K562 (cell line): ENCODE results near the gene SAMD11. TPM values are rescaled to one million over a fixed set of nuclear protein-coding genes. Genes with fewer than 3 reads are reported as not detected.

Experiments used
- CREBBP ChIP-seq: IDR thresholded peaks from one replicate; pipeline ENCODE4 v1.6.1; 2012; ENCODE audit warnings: low read depth, mild to moderate bottlenecking, control low read depth, inconsistent platforms, low read length
- FOXP1 ChIP-seq: sonication (generic); formaldehyde crosslinking; IDR thresholded peaks from 2 replicates; pipeline ENCODE4 v1.8.0; 2022; ENCODE audit warnings: mild to moderate bottlenecking, missing genetic modification reagents
- GATA2 ChIP-seq: sonication (generic); formaldehyde crosslinking; IDR thresholded peaks from 2 replicates; pipeline ENCODE4 v1.4.0; 2020; ENCODE audit warnings: mild to moderate bottlenecking, missing genetic modification reagents
- HDAC3 ChIP-seq: fragments of 450-650 bp; IDR thresholded peaks from 2 replicates; pipeline ENCODE4 v1.6.1; 2018; ENCODE audit warnings: borderline replicate concordance, mild to moderate bottlenecking, moderate library complexity; ENCODE audit not compliant: partially characterized antibody
- NFE2 ChIP-seq: IDR thresholded peaks from 2 replicates; pipeline ENCODE4 v1.6.1; 2014; ENCODE audit warnings: antibody characterized with exemption, low read depth
- NRF1 ChIP-seq, 2 experiments: fragments of 450-650 bp; IDR thresholded peaks in 1 of 2; conservative IDR thresholded peaks in 1 of 2; 2 replicates each; pipeline ENCODE4 v1.6.1; 2014; ENCODE audit warnings: mild to moderate bottlenecking in 2 of 2
- PHF20 ChIP-seq: fragments of 450-650 bp; IDR thresholded peaks from 2 replicates; pipeline ENCODE4 v1.6.1; 2018; ENCODE audit not compliant: partially characterized antibody
- RBFOX2 ChIP-seq: fragments of 200-400 bp; formaldehyde crosslinking; IDR thresholded peaks from 2 replicates; pipeline ENCODE4 v1.6.1; 2017; ENCODE audit warnings: low read depth, mild to moderate bottlenecking, low read length, moderate library complexity
- SIRT6 ChIP-seq: IDR thresholded peaks from one replicate; pipeline ENCODE4 v1.6.1; 2012; ENCODE audit warnings: low read depth, mild to moderate bottlenecking, control low read depth, inconsistent platforms, low read length, moderate library complexity
- SNRNP70 ChIP-seq: fragments of 200-400 bp; formaldehyde crosslinking; optimal IDR thresholded peaks from 2 replicates; pipeline ENCODE3; 2017; ENCODE audit warnings: low read depth, low read length
- SP2 ChIP-seq: IDR thresholded peaks from 2 replicates; pipeline ENCODE4 v1.6.1; 2011; ENCODE audit warnings: mild to moderate bottlenecking, low read depth, low read length, moderate library complexity; ENCODE audit not compliant: poor library complexity, severe bottlenecking; ENCODE audit errors: extremely low read depth
- TEAD1 ChIP-seq, 2 experiments: fragments of 450-650 bp in 1 of 2; sonication (generic) in 1 of 2; formaldehyde crosslinking; IDR thresholded peaks; 2 replicates each; pipeline versions ENCODE4 v1.4.0 to v1.8.0; 2020 to 2022; ENCODE audit warnings: mild to moderate bottlenecking in 2 of 2, missing genetic modification reagents in 1 of 2
- ZNF143 ChIP-seq: sonication (generic); formaldehyde crosslinking; IDR thresholded peaks from 2 replicates; pipeline ENCODE4 v1.9.0; 2022; ENCODE audit warnings: mild to moderate bottlenecking, missing genetic modification reagents
- ZNF282 ChIP-seq: sonication (generic); formaldehyde crosslinking; IDR thresholded peaks from 2 replicates; pipeline ENCODE4 v1.8.1; 2023; ENCODE audit warnings: missing genetic modification reagents
- polyA plus RNA-seq, 8 experiments: library from polyadenylated mRNA; depleted of rRNA in 4 of 8; stranded (reverse) in 5 of 8; unstranded in 3 of 8; fragments of >200 nt; fragmentation: Nextera tagmentation in 2 of 8; fragmentation: Illumina TruSeq in 1 of 8; extraction: Ambion mirVana in 2 of 8; extraction: Trizol in 1 of 8; gene quantifications; 2 replicates each; pipeline versions ENCODE4 v1.2.1 to v1.2.3, GENCODE V29; 2011 to 2014; ENCODE audit warnings: inconsistent platforms in 1 of 8, missing spikeins in 1 of 8
- total RNA-seq, 7 experiments: library from RNA; depleted of rRNA in 6 of 7; stranded (reverse); fragments of >200 nt in 6 of 7; fragmentation: Illumina TruSeq in 2 of 7; extraction: Trizol in 2 of 7; gene quantifications; 2 replicates each; pipeline versions ENCODE4 v1.2.1 to v1.2.3, GENCODE V29; 2011 to 2021; ENCODE audit warnings: low replicate concordance in 1 of 7
- TF ChIP-seq, protein P1 (sequence below): sonication (generic); formaldehyde crosslinking; IDR thresholded peaks from 2 replicates; pipeline ENCODE4 v1.9.0; 2022; ENCODE audit warnings: mild to moderate bottlenecking, missing genetic modification reagents
- TF ChIP-seq, protein P2 (sequence below): sonication (generic); formaldehyde crosslinking; IDR thresholded peaks from 2 replicates; pipeline ENCODE4 v1.8.0; 2022; ENCODE audit warnings: missing genetic modification reagents, mild to moderate bottlenecking, moderate library complexity, borderline replicate concordance
- TF ChIP-seq, protein P3 (sequence below): sonication (generic); formaldehyde crosslinking; IDR thresholded peaks from 2 replicates; pipeline ENCODE4 v1.8.0; 2022; ENCODE audit warnings: mild to moderate bottlenecking, missing genetic modification reagents
- TF ChIP-seq, protein P4 (sequence below): fragments of 450-650 bp; IDR thresholded peaks from 2 replicates; pipeline ENCODE4 v1.6.1; 2016
- TF ChIP-seq, protein P5 (sequence below): fragments of 450-650 bp; formaldehyde crosslinking; IDR thresholded peaks from 2 replicates; pipeline ENCODE4 v1.4.0; 2022; ENCODE audit warnings: mild to moderate bottlenecking, moderate library complexity

SAMD11 gene
- total and polyA plus RNA-seq, 9 of the 15 experiments (the other 6 are each of a cell fraction or from before 2014, with no cell fraction given), result 0.07 to 0.82 (median 0.11) TPM; not detected in 2

DNA sequence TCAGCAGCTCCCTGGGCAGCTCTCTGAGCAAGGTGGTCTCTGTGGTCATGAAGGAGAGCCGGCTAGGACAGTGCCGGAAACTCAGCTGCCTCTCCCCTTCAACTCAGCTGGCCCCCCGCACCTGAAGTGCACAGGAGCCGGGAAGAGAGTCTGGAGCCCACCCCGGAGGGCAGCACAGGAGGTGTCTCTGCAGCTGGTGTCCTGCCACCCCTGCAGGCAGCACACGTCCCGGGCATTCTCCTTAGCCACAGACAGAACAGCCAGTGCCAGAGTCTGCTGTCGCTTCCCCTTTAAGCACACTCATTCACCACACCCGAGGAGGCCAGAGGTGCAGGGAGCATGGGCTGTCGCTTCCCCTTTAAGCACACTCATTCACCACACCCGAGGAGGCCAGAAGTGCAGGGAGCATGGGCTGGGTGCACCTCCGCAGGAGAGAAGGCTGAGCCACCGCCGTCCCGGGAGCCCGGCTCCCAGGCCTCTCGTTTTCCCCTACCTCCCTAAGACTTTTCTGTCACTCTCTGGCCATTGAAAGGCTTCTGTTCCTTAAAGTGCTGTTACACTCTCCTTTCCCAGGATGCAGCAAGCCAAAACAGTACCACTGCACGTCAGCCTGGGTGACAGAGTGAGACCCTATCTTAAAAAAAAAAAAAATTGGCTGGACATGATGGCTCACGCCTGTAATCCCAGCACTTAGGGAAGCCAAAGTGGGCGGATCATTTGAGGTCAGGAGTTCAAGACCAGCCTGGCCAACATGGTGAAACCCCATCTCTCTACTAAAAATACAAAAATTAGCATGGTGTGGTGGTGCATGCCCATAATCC is 16.9 kb upstream of the SAMD11 start (continued):
- TF ChIP-seq ZNF282 (CRISPR knock-in tag) (0 out of 2 replicates have a peak, but pooled peaks have one; percentile 1), SP2 (no peak), NRF1 (conservative IDR thresholded peaks at IDR 0.05 in 1 of 2, IDR thresholded peaks at IDR 0.05 in 1 of 2) (peak; percentile 41 to 52; a peak in 2 of 4 replicates), CREBBP (no peak), SNRNP70 (no peak), PHF20 (no peak), FOXP1 (0 out of 2 replicates have a peak, but pooled peaks have one; percentile 42), GATA2 (no peak), RBFOX2 (0 out of 2 replicates have a peak, but pooled peaks have one; percentile 17), NFE2 (0 out of 2 replicates have a peak, but pooled peaks have one; percentile 11), HDAC3 (no peak), SIRT6 (no peak), TEAD1 (CRISPR knock-in tag; IDR thresholded peaks at IDR 0.05) (0 out of 4 replicates have a peak, but pooled peaks of 1 of the 2 experiments have one; percentile 64), ZNF143 (CRISPR knock-in tag) (peak; percentile 45; the same call in 1 of the 2 replicates)
- TF ChIP-seq, protein P1, sequence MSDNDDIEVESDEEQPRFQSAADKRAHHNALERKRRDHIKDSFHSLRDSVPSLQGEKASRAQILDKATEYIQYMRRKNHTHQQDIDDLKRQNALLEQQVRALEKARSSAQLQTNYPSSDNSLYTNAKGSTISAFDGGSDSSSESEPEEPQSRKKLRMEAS (CRISPR knock-in tag), result peak; percentile 92
- TF ChIP-seq, protein P2, sequence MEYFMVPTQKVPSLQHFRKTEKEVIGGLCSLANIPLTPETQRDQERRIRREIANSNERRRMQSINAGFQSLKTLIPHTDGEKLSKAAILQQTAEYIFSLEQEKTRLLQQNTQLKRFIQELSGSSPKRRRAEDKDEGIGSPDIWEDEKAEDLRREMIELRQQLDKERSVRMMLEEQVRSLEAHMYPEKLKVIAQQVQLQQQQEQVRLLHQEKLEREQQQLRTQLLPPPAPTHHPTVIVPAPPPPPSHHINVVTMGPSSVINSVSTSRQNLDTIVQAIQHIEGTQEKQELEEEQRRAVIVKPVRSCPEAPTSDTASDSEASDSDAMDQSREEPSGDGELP (CRISPR knock-in tag), result 0 out of 2 replicates have a peak, but pooled peaks have one; percentile 50
- TF ChIP-seq, protein P3, sequence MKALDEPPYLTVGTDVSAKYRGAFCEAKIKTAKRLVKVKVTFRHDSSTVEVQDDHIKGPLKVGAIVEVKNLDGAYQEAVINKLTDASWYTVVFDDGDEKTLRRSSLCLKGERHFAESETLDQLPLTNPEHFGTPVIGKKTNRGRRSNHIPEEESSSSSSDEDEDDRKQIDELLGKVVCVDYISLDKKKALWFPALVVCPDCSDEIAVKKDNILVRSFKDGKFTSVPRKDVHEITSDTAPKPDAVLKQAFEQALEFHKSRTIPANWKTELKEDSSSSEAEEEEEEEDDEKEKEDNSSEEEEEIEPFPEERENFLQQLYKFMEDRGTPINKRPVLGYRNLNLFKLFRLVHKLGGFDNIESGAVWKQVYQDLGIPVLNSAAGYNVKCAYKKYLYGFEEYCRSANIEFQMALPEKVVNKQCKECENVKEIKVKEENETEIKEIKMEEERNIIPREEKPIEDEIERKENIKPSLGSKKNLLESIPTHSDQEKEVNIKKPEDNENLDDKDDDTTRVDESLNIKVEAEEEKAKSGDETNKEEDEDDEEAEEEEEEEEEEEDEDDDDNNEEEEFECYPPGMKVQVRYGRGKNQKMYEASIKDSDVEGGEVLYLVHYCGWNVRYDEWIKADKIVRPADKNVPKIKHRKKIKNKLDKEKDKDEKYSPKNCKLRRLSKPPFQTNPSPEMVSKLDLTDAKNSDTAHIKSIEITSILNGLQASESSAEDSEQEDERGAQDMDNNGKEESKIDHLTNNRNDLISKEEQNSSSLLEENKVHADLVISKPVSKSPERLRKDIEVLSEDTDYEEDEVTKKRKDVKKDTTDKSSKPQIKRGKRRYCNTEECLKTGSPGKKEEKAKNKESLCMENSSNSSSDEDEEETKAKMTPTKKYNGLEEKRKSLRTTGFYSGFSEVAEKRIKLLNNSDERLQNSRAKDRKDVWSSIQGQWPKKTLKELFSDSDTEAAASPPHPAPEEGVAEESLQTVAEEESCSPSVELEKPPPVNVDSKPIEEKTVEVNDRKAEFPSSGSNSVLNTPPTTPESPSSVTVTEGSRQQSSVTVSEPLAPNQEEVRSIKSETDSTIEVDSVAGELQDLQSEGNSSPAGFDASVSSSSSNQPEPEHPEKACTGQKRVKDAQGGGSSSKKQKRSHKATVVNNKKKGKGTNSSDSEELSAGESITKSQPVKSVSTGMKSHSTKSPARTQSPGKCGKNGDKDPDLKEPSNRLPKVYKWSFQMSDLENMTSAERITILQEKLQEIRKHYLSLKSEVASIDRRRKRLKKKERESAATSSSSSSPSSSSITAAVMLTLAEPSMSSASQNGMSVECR (CRISPR knock-in tag), result peak; percentile 69; the same call in 1 of the 2 replicates
- TF ChIP-seq, protein P4, sequence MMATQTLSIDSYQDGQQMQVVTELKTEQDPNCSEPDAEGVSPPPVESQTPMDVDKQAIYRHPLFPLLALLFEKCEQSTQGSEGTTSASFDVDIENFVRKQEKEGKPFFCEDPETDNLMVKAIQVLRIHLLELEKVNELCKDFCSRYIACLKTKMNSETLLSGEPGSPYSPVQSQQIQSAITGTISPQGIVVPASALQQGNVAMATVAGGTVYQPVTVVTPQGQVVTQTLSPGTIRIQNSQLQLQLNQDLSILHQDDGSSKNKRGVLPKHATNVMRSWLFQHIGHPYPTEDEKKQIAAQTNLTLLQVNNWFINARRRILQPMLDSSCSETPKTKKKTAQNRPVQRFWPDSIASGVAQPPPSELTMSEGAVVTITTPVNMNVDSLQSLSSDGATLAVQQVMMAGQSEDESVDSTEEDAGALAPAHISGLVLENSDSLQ, result 0 out of 2 replicates have a peak, but pooled peaks have one; percentile 19
- TF ChIP-seq, protein P5, sequence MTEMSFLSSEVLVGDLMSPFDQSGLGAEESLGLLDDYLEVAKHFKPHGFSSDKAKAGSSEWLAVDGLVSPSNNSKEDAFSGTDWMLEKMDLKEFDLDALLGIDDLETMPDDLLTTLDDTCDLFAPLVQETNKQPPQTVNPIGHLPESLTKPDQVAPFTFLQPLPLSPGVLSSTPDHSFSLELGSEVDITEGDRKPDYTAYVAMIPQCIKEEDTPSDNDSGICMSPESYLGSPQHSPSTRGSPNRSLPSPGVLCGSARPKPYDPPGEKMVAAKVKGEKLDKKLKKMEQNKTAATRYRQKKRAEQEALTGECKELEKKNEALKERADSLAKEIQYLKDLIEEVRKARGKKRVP (CRISPR knock-in tag), result no peak
